Right lobe of liver (tissue), 4 donors: ENCODE results near the gene APLP2.

Experiments used
- POLR2A ChIP-seq: fragments of 450-650 bp; IDR thresholded peaks from one replicate; pipeline ENCODE4 v1.6.1; 2017; ENCODE audit warnings: antibody characterized with exemption, mild to moderate bottlenecking
- TF ChIP-seq, protein P1 (sequence below), 4 donors: fragments of 200-600 bp in 3 of 4; fragments of 450-650 bp in 1 of 4; IDR thresholded peaks; one replicate each; pipeline versions ENCODE4 v1.5.1 to v1.8.0; 2016 to 2022; ENCODE audit warnings: antibody characterized with exemption in 4 of 4, mild to moderate bottlenecking in 2 of 4
- donor health status: DM: no; HTN: no; CAD: no.
- donor health status: DM: no; HTN: no; CAD: no.
- donor health status: DM: no; HTN: yes; CAD: no.

DNA sequence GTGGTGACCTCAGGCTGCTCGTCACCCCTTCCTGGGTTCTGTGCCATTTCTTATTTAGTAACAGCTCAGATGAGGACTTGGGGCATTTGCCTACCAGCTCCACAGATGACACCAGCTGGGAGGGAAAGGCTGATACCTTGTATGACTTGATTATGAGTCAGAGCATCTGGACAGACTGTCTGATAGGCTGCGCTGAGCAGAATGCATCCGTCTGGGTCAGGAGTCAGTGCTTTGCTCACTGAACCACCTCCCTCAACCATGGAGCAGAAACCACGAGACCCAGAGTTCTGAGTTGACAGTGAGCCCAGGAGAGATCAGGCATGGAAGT is 96.7 kb downstream of the APLP2 start:
- TF ChIP-seq, protein P1, sequence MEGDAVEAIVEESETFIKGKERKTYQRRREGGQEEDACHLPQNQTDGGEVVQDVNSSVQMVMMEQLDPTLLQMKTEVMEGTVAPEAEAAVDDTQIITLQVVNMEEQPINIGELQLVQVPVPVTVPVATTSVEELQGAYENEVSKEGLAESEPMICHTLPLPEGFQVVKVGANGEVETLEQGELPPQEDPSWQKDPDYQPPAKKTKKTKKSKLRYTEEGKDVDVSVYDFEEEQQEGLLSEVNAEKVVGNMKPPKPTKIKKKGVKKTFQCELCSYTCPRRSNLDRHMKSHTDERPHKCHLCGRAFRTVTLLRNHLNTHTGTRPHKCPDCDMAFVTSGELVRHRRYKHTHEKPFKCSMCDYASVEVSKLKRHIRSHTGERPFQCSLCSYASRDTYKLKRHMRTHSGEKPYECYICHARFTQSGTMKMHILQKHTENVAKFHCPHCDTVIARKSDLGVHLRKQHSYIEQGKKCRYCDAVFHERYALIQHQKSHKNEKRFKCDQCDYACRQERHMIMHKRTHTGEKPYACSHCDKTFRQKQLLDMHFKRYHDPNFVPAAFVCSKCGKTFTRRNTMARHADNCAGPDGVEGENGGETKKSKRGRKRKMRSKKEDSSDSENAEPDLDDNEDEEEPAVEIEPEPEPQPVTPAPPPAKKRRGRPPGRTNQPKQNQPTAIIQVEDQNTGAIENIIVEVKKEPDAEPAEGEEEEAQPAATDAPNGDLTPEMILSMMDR (IDR thresholded peaks at IDR 0.05) = no peak
- TF ChIP-seq POLR2A = no peak
